Fibroblast of lung (primary cell): ENCODE data around the gene WNT2B. TPM values are rescaled to one million over a fixed set of nuclear protein-coding genes. Genes with fewer than 3 reads are reported as not detected.

Source experiments
- DNase-seq, 2 donors: peaks; one replicate each; pipeline versions ENCODE4 v3.0.0 to v3.0.0-alpha.2; 2010; ENCODE audit warnings: low read depth in 2 of 2
- H2AFZ ChIP-seq: 2 replicates; pipeline ENCODE4 v1.5.1; 2012; ENCODE audit warnings: low read length, control low read depth, inconsistent platforms
- H3K27ac ChIP-seq: 2 replicates; pipeline ENCODE4 v1.5.1; 2011; ENCODE audit warnings: low read length, control low read depth; ENCODE audit not compliant: insufficient read depth
- H3K27me3 ChIP-seq: 2 replicates; pipeline ENCODE4 v1.5.1; 2011; ENCODE audit warnings: mild to moderate bottlenecking, low read length; ENCODE audit not compliant: control insufficient read depth, insufficient read depth
- H3K36me3 ChIP-seq: 2 replicates; pipeline ENCODE4 v1.5.1; 2011; ENCODE audit warnings: low read length; ENCODE audit not compliant: control insufficient read depth, insufficient read depth
- H3K4me1 ChIP-seq: 2 replicates; pipeline ENCODE4 v1.5.1; 2011; ENCODE audit warnings: low read length; ENCODE audit not compliant: control insufficient read depth, insufficient read depth; ENCODE audit errors: extremely low read depth
- H3K4me2 ChIP-seq: 2 replicates; pipeline ENCODE4 v1.5.1; 2011; ENCODE audit warnings: low read length, control low read depth; ENCODE audit not compliant: insufficient read depth; ENCODE audit errors: extremely low read depth
- H3K4me3 ChIP-seq, 4 experiments: fragments of 200-600 bp in 1 of 4; sonication (generic) in 1 of 4; replicated peaks in 1 of 4; 2 replicates each; pipeline ENCODE4 v1.5.1; 2011 to 2016; ENCODE audit warnings: low read length in 4 of 4, low read depth in 3 of 4, mild to moderate bottlenecking in 3 of 4, control low read depth in 2 of 4, inconsistent platforms in 1 of 4, mixed read lengths in 1 of 4; ENCODE audit not compliant: insufficient read depth in 1 of 4; ENCODE audit errors: control extremely low read depth in 1 of 4
- H3K79me2 ChIP-seq: 2 replicates; pipeline ENCODE4 v1.5.1; 2012; ENCODE audit warnings: mild to moderate bottlenecking, low read length, inconsistent platforms; ENCODE audit not compliant: control insufficient read depth, insufficient read depth
- H3K9ac ChIP-seq: 2 replicates; pipeline ENCODE4 v1.5.1; 2011; ENCODE audit warnings: mild to moderate bottlenecking, low read length, control low read depth; ENCODE audit not compliant: insufficient read depth
- H3K9me3 ChIP-seq: 2 replicates; pipeline ENCODE4 v1.5.1; 2012; ENCODE audit warnings: low read depth, low read length; ENCODE audit not compliant: control insufficient read depth, insufficient read depth
- H4K20me1 ChIP-seq: 2 replicates; pipeline ENCODE4 v1.5.1; 2011; ENCODE audit warnings: low read length; ENCODE audit not compliant: control insufficient read depth, insufficient read depth; ENCODE audit errors: extremely low read depth
- CTCF ChIP-seq, 2 donors: IDR thresholded peaks in 1 of 2; conservative IDR thresholded peaks in 1 of 2; 1 replicate in 1 of 2; 2 replicates in 1 of 2; pipeline ENCODE4 v1.5.1; 2011 to 2012; ENCODE audit warnings: low read length in 2 of 2, control low read depth in 1 of 2, inconsistent platforms in 1 of 2, low read depth in 1 of 2, mild to moderate bottlenecking in 1 of 2
- EZH2 ChIP-seq: IDR thresholded peaks from 2 replicates; pipeline ENCODE4 v1.5.1; 2012; ENCODE audit warnings: low read length, control low read depth, mild to moderate bottlenecking; ENCODE audit errors: missing control alignments
- polyA plus RNA-seq, 2 donors: library from polyadenylated mRNA; depleted of rRNA in 1 of 2; stranded (reverse) in 1 of 2; unstranded in 1 of 2; fragments of >200 nt; gene quantifications; 2 replicates each; pipeline ENCODE4 v1.2.1, GENCODE V29; 2011 to 2012; ENCODE audit warnings: missing spikeins in 1 of 2
- total RNA-seq: library from RNA; depleted of rRNA; stranded (reverse); fragments of >200 nt; gene quantifications from 2 replicates; pipeline ENCODE4 v1.2.1, GENCODE V29; 2014

WNT2B gene
- total and polyA plus RNA-seq, 2 donors (not counting 1 experiment from before 2014, with no cell fraction given): 2.0 to 3.5 TPM

- DNase-seq: no peak
- H3K4me2 ChIP-seq: no peak overlapping the region
- H3K79me2 ChIP-seq: no peaks in the 10 kb centered on the region
- no peak for TF ChIP-seq EZH2
- no peaks in the 10 kb centered on the region for H3K36me3 ChIP-seq
- H3K4me1 ChIP-seq: peaks cover 20% of the 10 kb centered on the region
- no peak overlapping the region for H3K27ac ChIP-seq
- no peaks in the 10 kb centered on the region for H3K9me3 ChIP-seq
- no peaks in the 10 kb centered on the region for H3K27me3 ChIP-seq
- no peak overlapping the region for H3K9ac ChIP-seq
- H2AFZ ChIP-seq: no peak overlapping the region
- H4K20me1 ChIP-seq: no peaks in the 10 kb centered on the region
- no peak overlapping the region for H3K4me3 ChIP-seq
Measured at GRCh38 chr1:112518186-112518585, 9.4 kb downstream of the WNT2B start.

GRCh38 chr1:112520166-112520565, 11.4 kb downstream of the WNT2B start:
- Histone ChIP-seq H4K20me1 (no peaks in the 10 kb centered on the region), H3K79me2 (no peaks in the 10 kb centered on the region), H3K27me3 (no peaks in the 10 kb centered on the region), H3K9me3 (no peaks in the 10 kb centered on the region), H2AFZ (no peak overlapping the region), H3K9ac (no peak overlapping the region), H3K36me3 (no peaks in the 10 kb centered on the region), H3K27ac (no peak overlapping the region), H3K4me1 (peaks cover 11% of the 10 kb centered on the region), H3K4me3 (no peak overlapping the region), H3K4me2 (no peak overlapping the region)
- TF ChIP-seq CTCF (conservative IDR thresholded peaks at IDR 0.05 in 1 of 2, IDR thresholded peaks at IDR 0.05 in 1 of 2; ENCODE audit: low read depth in 1 of 2, low read length in 2 of 2) (no peak), EZH2 (no peak)
- no peak for DNase-seq

- H3K9ac ChIP-seq: no peak overlapping the region
- no peaks in the 10 kb centered on the region for H3K36me3 ChIP-seq
- no peak overlapping the region for H3K4me3 ChIP-seq
- no peaks in the 10 kb centered on the region for H3K9me3 ChIP-seq
- peak overlapping the region; percentile 18 for H3K4me2 ChIP-seq
- no peaks in the 10 kb centered on the region for H3K27me3 ChIP-seq
- no peaks in the 10 kb centered on the region for H3K79me2 ChIP-seq
- H3K27ac ChIP-seq: no peak overlapping the region
- no peak overlapping the region for H2AFZ ChIP-seq
- peak; percentile 89 to 98 for DNase-seq
- H3K4me1 ChIP-seq: peaks cover 11% of the 10 kb centered on the region
- H4K20me1 ChIP-seq: no peaks in the 10 kb centered on the region
- TF ChIP-seq EZH2: no peak
- no peak for TF ChIP-seq CTCF (conservative IDR thresholded peaks at IDR 0.05 in 1 of 2, IDR thresholded peaks at IDR 0.05 in 1 of 2; ENCODE audit: low read depth in 1 of 2, low read length in 2 of 2)
Measured at GRCh38 chr1:112522621-112523020, 13.9 kb downstream of the WNT2B start.
